H9 (cell line): Measurements from ENCODE around the gene BEST2. TPM values are rescaled to one million over a fixed set of nuclear protein-coding genes. Genes with fewer than 3 reads are reported as not detected.

ENCODE experiments used
- DNase-seq: peaks from one replicate; pipeline ENCODE4 v3.0.0-alpha.2; 2017
- H2AFZ ChIP-seq: one replicate; pipeline ENCODE4 v1.6.1; 2013; ENCODE audit warnings: mild to moderate bottlenecking, low read length, control low read depth, moderate library complexity
- H2AK5ac ChIP-seq: 2 replicates; pipeline ENCODE4 v1.6.1; 2013; ENCODE audit warnings: low read length, control low read depth, mixed read lengths; ENCODE audit not compliant: insufficient read length
- H2BK120ac ChIP-seq: one replicate; pipeline ENCODE4 v1.6.1; 2013; ENCODE audit warnings: low read depth, mild to moderate bottlenecking, low read length, control low read depth, inconsistent platforms; ENCODE audit not compliant: poor library complexity, severe bottlenecking
- H2BK12ac ChIP-seq: 2 replicates; pipeline ENCODE4 v1.6.1; 2013; ENCODE audit warnings: low read length, control low read depth, mixed read lengths, low read depth; ENCODE audit not compliant: insufficient read length
- H2BK15ac ChIP-seq: 2 replicates; pipeline ENCODE4 v1.6.1; 2013; ENCODE audit warnings: low read depth, low read length, control low read depth
- H2BK20ac ChIP-seq: one replicate; pipeline ENCODE4 v1.6.1; 2013; ENCODE audit warnings: low read depth, mild to moderate bottlenecking, low read length, control low read depth, inconsistent platforms; ENCODE audit not compliant: poor library complexity, severe bottlenecking
- H2BK5ac ChIP-seq: 2 replicates; pipeline ENCODE4 v1.6.1; 2013; ENCODE audit warnings: low read length, control low read depth, mixed read lengths; ENCODE audit not compliant: insufficient read length
- H3K14ac ChIP-seq: 2 replicates; pipeline ENCODE4 v1.6.1; 2013; ENCODE audit warnings: low read length, control low read depth; ENCODE audit not compliant: insufficient read depth
- H3K18ac ChIP-seq: 2 replicates; pipeline ENCODE4 v1.6.1; 2013; ENCODE audit warnings: low read depth, mild to moderate bottlenecking, mixed read lengths, low read length, control low read depth; ENCODE audit not compliant: insufficient read length
- H3K23ac ChIP-seq: 2 replicates; pipeline ENCODE4 v1.6.1; 2013; ENCODE audit warnings: low read length, control low read depth, mixed read lengths, low read depth; ENCODE audit not compliant: insufficient read length
- H3K23me2 ChIP-seq: 2 replicates; pipeline ENCODE4 v1.6.1; 2013; ENCODE audit warnings: low read depth, mild to moderate bottlenecking, mixed read lengths, low read length, control low read depth; ENCODE audit not compliant: insufficient read length, poor library complexity, severe bottlenecking
- H3K27ac ChIP-seq: 2 replicates; pipeline ENCODE4 v1.5.1; 2013; ENCODE audit warnings: low read length, control low read depth, mixed read lengths, low read depth; ENCODE audit not compliant: insufficient read length
- H3K27me3 ChIP-seq: 2 replicates; pipeline ENCODE4 v1.6.1; 2013; ENCODE audit warnings: low read length, control low read depth, inconsistent platforms; ENCODE audit not compliant: insufficient read depth
- H3K4ac ChIP-seq: 2 replicates; pipeline ENCODE4 v1.6.1; 2013; ENCODE audit warnings: low read depth, mild to moderate bottlenecking, control low read depth, inconsistent platforms, low read length, moderate library complexity
- H3K4me1 ChIP-seq: 2 replicates; pipeline ENCODE4 v1.6.1; 2013; ENCODE audit warnings: low read length, control low read depth, inconsistent platforms; ENCODE audit not compliant: insufficient read depth
- H3K4me2 ChIP-seq: 2 replicates; pipeline ENCODE4 v1.6.1; 2013; ENCODE audit warnings: low read length, control low read depth, mixed read lengths; ENCODE audit not compliant: insufficient read length, insufficient read depth
- H3K56ac ChIP-seq: 2 replicates; pipeline ENCODE4 v1.6.1; 2013; ENCODE audit warnings: low read depth, mild to moderate bottlenecking, mixed read lengths, low read length, control low read depth; ENCODE audit not compliant: insufficient read length
- H3K79me1 ChIP-seq: 2 replicates; pipeline ENCODE4 v1.6.1; 2013; ENCODE audit warnings: low read depth, mild to moderate bottlenecking, moderate library complexity, low read length, control low read depth, inconsistent platforms; ENCODE audit not compliant: insufficient read depth, poor library complexity, severe bottlenecking
- H3K79me2 ChIP-seq: 2 replicates; pipeline ENCODE4 v1.6.1; 2013; ENCODE audit warnings: low read length, control low read depth, inconsistent platforms; ENCODE audit not compliant: insufficient read depth
- H3K9ac ChIP-seq: 2 replicates; pipeline ENCODE4 v1.6.1; 2013; ENCODE audit warnings: low read length, control low read depth, mixed read lengths; ENCODE audit not compliant: insufficient read length; ENCODE audit errors: extremely low read depth
- H3K9me3 ChIP-seq: one replicate; pipeline ENCODE4 v1.6.1; 2013; ENCODE audit warnings: low read depth, low read length, inconsistent platforms; ENCODE audit not compliant: control insufficient read depth
- H3T11ph ChIP-seq: one replicate; pipeline ENCODE4 v1.6.1; 2013; ENCODE audit warnings: mild to moderate bottlenecking, low read length, control low read depth, inconsistent platforms
- H4K20me1 ChIP-seq: one replicate; pipeline ENCODE4 v1.6.1; 2013; ENCODE audit not compliant: control insufficient read depth, insufficient read length, insufficient read depth
- H4K5ac ChIP-seq: 2 replicates; pipeline ENCODE4 v1.6.1; 2013; ENCODE audit warnings: low read depth, mild to moderate bottlenecking, mixed read lengths, low read length, control low read depth; ENCODE audit not compliant: insufficient read length
- H4K8ac ChIP-seq: replicated peaks from 2 replicates; pipeline ENCODE4 v1.6.1; 2013; ENCODE audit warnings: low read length, control low read depth, mixed read lengths, low read depth; ENCODE audit not compliant: insufficient read length
- H4K91ac ChIP-seq: 2 replicates; pipeline ENCODE4 v1.6.1; 2013; ENCODE audit warnings: low read depth, mild to moderate bottlenecking, moderate library complexity, mixed read lengths, low read length, control low read depth; ENCODE audit not compliant: insufficient read length
- H3K27ac Mint-ChIP-seq, 3 experiments: 2 replicates in 2 of 3; 3 replicates in 1 of 3; pipeline ENCODE4 v1.8.0; 2020 to 2021; ENCODE audit warnings: mixed read lengths in 3 of 3, mild to moderate bottlenecking in 1 of 3, moderate library complexity in 1 of 3
- H3K27me3 Mint-ChIP-seq: 2 replicates; pipeline ENCODE4 v1.8.0; 2021; ENCODE audit warnings: low read depth, mild to moderate bottlenecking, moderate library complexity, mixed read lengths
- H3K36me3 Mint-ChIP-seq, 3 experiments: 2 replicates in 2 of 3; 3 replicates in 1 of 3; pipeline ENCODE4 v1.8.0; 2020 to 2021; ENCODE audit warnings: low read depth in 3 of 3, mixed read lengths in 3 of 3; ENCODE audit not compliant: insufficient read depth in 1 of 3
- H3K4me1 Mint-ChIP-seq, 2 experiments: 2 replicates each; pipeline ENCODE4 v1.8.0; 2020; ENCODE audit warnings: mixed read lengths in 2 of 2
- H3K4me3 Mint-ChIP-seq, 2 experiments: 2 replicates in 1 of 2; 3 replicates in 1 of 2; pipeline ENCODE4 v1.8.0; 2020 to 2021; ENCODE audit warnings: mild to moderate bottlenecking in 2 of 2, mixed read lengths in 2 of 2, moderate library complexity in 1 of 2
- H3K9me3 Mint-ChIP-seq, 2 experiments: 2 replicates in 1 of 2; 3 replicates in 1 of 2; pipeline ENCODE4 v1.8.0; 2020; ENCODE audit warnings: mild to moderate bottlenecking in 2 of 2, mixed read lengths in 2 of 2, moderate library complexity in 1 of 2
- CTCF ChIP-seq: fragments of 200-600 bp; sonication (generic); conservative IDR thresholded peaks from 3 replicates; pipeline ENCODE4 v1.8.0; 2021; ENCODE audit warnings: antibody characterized with exemption, mild to moderate bottlenecking
- WGBS: extraction: QIAGEN DNeasy Blood & Tissue Kit; methylation state at CpG from one replicate; pipeline ENCODE4 v1.1.7; 2013; ENCODE audit warnings: missing lambda C conversion rate, low lambda C conversion rate, mixed read lengths; ENCODE audit not compliant: insufficient read length; ENCODE audit errors: extremely low coverage; 5-methylcytosine and 5-hydroxymethylcytosine counted together
- total RNA-seq: library from RNA; stranded (reverse); gene quantifications from 2 replicates; pipeline ENCODE4 v1.2.1, GENCODE V29; 2021

BEST2 gene
- total RNA-seq, 1 experiment from 2014 or later: 1.6 TPM

GRCh38 chr19:12784871-12785430 is 33.4 kb downstream of the BEST2 start:
- Histone ChIP-seq H2AK5ac (no peak overlapping the region), H3K56ac (no peak overlapping the region), H3K18ac (no peak overlapping the region), H4K5ac (no peak overlapping the region), H3K27me3 (no peaks in the 10 kb centered on the region), H3K79me1 (no peaks in the 10 kb centered on the region), H3K4ac (no peak overlapping the region), H3K9me3 (no peaks in the 10 kb centered on the region), H3K23ac (no peak overlapping the region), H3K27ac (no peak overlapping the region), H4K20me1 (no peaks in the 10 kb centered on the region), H2BK15ac (no peak overlapping the region), H3K4me2 (no peak overlapping the region), H3T11ph (no peak overlapping the region), H3K9ac (no peak overlapping the region), H3K4me1 (peaks cover 6% of the 10 kb centered on the region), H4K91ac (no peak overlapping the region), H3K79me2 (no peaks in the 10 kb centered on the region), H4K8ac (no peak overlapping the region), H2BK20ac (no peak overlapping the region), H2BK12ac (no peak overlapping the region), H3K14ac (no peak overlapping the region), H2AFZ (no peak overlapping the region), H2BK120ac (no peak overlapping the region), H3K23me2 (peaks cover 14% of the 10 kb centered on the region), H2BK5ac (no peak overlapping the region)
- H3K4me3 Mint-ChIP-seq: no peak overlapping the region
- TF ChIP-seq CTCF: no peak
- H3K27ac Mint-ChIP-seq: no peak overlapping the region
- no peaks in the 10 kb centered on the region for H3K36me3 Mint-ChIP-seq
- H3K4me1 Mint-ChIP-seq: peaks cover 20 to 23% of the 10 kb centered on the region in 2 experiments
- no CpG with 5 or more reads among the region's 5 CpGs for WGBS
- DNase-seq: no peak
- H3K9me3 Mint-ChIP-seq: no peaks in the 10 kb centered on the region
- no peaks in the 10 kb centered on the region; the same call in 1 of the 2 replicates for H3K27me3 Mint-ChIP-seq
